GM21723 (cell line): ENCODE data around the gene PLSCR3.

Experiments
- ATAC-seq: cut with Tn5 transposase; IDR thresholded peaks from one replicate; pipeline ENCODE4 v1.9.1; 2021; ENCODE audit warnings: mild to moderate bottlenecking, moderate library complexity; ENCODE audit not compliant: unreplicated experiment

Gene PLSCR3

GRCh38 chr17:7426896-7427489, 32.7 kb upstream of the PLSCR3 start:
- ATAC-seq, result no peak

- ATAC-seq, result no peak
Observed at GRCh38 chr17:7426203-7426863, 32.0 kb upstream of the PLSCR3 start.

- ATAC-seq, result no peak
Observed at GRCh38 chr17:7425756-7426155, 31.4 kb upstream of the PLSCR3 start.

GRCh38 chr17:7425316-7425715, 31.0 kb upstream of the PLSCR3 start, which contains the start of gene SPEM2:
Gene SPEM2 (plus strand): TSS chr17:7425616. CDS start chr17:7425689, 73 bp downstream.
- ATAC-seq, result no peak

- ATAC-seq, result no peak
Observed at GRCh38 chr17:7423679-7424078, 29.4 kb upstream of the PLSCR3 start.

GRCh38 chr17:7421186-7421585, 26.9 kb upstream of the PLSCR3 start:
- no peak for ATAC-seq

GRCh38 chr17:7419819-7420610, 25.7 kb upstream of the PLSCR3 start, which contains the start of gene SPEM1:
Gene SPEM1 (plus strand): TSS chr17:7420324. CDS start chr17:7420385, 61 bp downstream.
- no peak for ATAC-seq

- no peak for ATAC-seq
Observed at GRCh38 chr17:7418472-7419152, 24.3 kb upstream of the PLSCR3 start.

- no peak for ATAC-seq
Observed at GRCh38 chr17:7417056-7417655, 22.8 kb upstream of the PLSCR3 start.

GRCh38 chr17:7416323-7416722, 22.0 kb upstream of the PLSCR3 start:
- ATAC-seq, result no peak

- ATAC-seq, result no peak
Observed at GRCh38 chr17:7415784-7416183, 21.5 kb upstream of the PLSCR3 start.

- no peak for ATAC-seq
Observed at GRCh38 chr17:7414837-7415236, 20.5 kb upstream of the PLSCR3 start.

GRCh38 chr17:7413346-7413985, 19.1 kb upstream of the PLSCR3 start:
- no peak for ATAC-seq

GRCh38 chr17:7411427-7411750, 17.1 kb upstream of the PLSCR3 start:
- ATAC-seq, result no peak

- no peak for ATAC-seq
Observed at GRCh38 chr17:7410634-7411426, 16.5 kb upstream of the PLSCR3 start.

- no peak for ATAC-seq
Observed at GRCh38 chr17:7409716-7410115, 15.4 kb upstream of the PLSCR3 start.

- no peak for ATAC-seq
Observed at GRCh38 chr17:7408863-7409262, 14.5 kb upstream of the PLSCR3 start.

GRCh38 chr17:7408252-7408727, 14.0 kb upstream of the PLSCR3 start:
- ATAC-seq, result no peak

- no peak for ATAC-seq
Observed at GRCh38 chr17:7407485-7408251, 13.3 kb upstream of the PLSCR3 start, which contains the start of gene NLGN2. Gene NLGN2 (plus strand): TSS chr17:7407845. CDS start chr17:7408256, 411 bp downstream.
